Stomach (tissue), 4 donors: ENCODE data around the gene C1orf159.

ENCODE experiments used
- CTCF ChIP-seq, 7 experiments: fragments of 450-650 bp in 4 of 7; fragments of 200-600 bp in 3 of 7; sonication (generic) in 3 of 7; IDR thresholded peaks; one replicate each; pipeline ENCODE4 v1.5.1; 2016 to 2019; ENCODE audit warnings: antibody characterized with exemption in 7 of 7, control low read depth in 2 of 7, mild to moderate bottlenecking in 1 of 7
- EP300 ChIP-seq: sonication (generic); formaldehyde crosslinking; IDR thresholded peaks from one replicate; pipeline ENCODE4 v1.6.1; 2017; ENCODE audit warnings: antibody characterized with exemption

- TF ChIP-seq CTCF (IDR thresholded peaks at IDR 0.05) (no peak), EP300 (no peak)
Measured at GRCh38 chr1:1062348-1063163, 53.3 kb downstream of the C1orf159 start.
